Transverse colon (tissue), 4 donors: ENCODE measurements around the gene TMEM156. TPM values are rescaled to one million over a fixed set of nuclear protein-coding genes. Genes with fewer than 3 reads are reported as not detected.

Experiments
- DNase-seq: peaks from one replicate; pipeline ENCODE4 v3.0.0-alpha.2; 2019
- H3K27ac ChIP-seq, 4 donors: fragments of 200-600 bp; sonication (generic); 2 replicates each; pipeline ENCODE4 v1.5.1; 2016 to 2018; ENCODE audit warnings: inconsistent platforms in 4 of 4
- H3K27me3 ChIP-seq: fragments of 200-600 bp; sonication (generic); 2 replicates; pipeline ENCODE4 v1.5.1; 2017; ENCODE audit warnings: inconsistent platforms
- H3K36me3 ChIP-seq, 4 donors: fragments of 200-600 bp; sonication (generic); 2 replicates each; pipeline ENCODE4 v1.5.1; 2017 to 2019; ENCODE audit warnings: inconsistent platforms in 4 of 4
- H3K4me1 ChIP-seq, 4 donors: fragments of 200-600 bp; sonication (generic); 2 replicates each; pipeline ENCODE4 v1.5.1; 2017 to 2020; ENCODE audit warnings: inconsistent platforms in 4 of 4
- H3K4me3 ChIP-seq, 4 donors: fragments of 200-600 bp; sonication (generic); 1 replicate in 1 of 4; 2 replicates in 3 of 4; pipeline versions ENCODE4 v1.5.1 to v1.6.1; 2017 to 2019; ENCODE audit warnings: inconsistent platforms in 4 of 4
- H3K9me3 ChIP-seq, 2 donors: fragments of 200-600 bp; sonication (generic); 2 replicates each; pipeline ENCODE4 v1.5.1; 2017 to 2019; ENCODE audit warnings: inconsistent platforms in 2 of 2
- CTCF ChIP-seq, 5 experiments: fragments of 200-600 bp in 3 of 5; fragments of 450-650 bp in 2 of 5; sonication (generic) in 3 of 5; IDR thresholded peaks; 1 replicate in 2 of 5; 2 replicates in 3 of 5; pipeline ENCODE4 v1.5.1; 2016 to 2017; ENCODE audit warnings: antibody characterized with exemption in 5 of 5, inconsistent platforms in 3 of 5, mild to moderate bottlenecking in 2 of 5, moderate library complexity in 1 of 5
- EP300 ChIP-seq: sonication (generic); formaldehyde crosslinking; IDR thresholded peaks from one replicate; pipeline ENCODE4 v1.6.1; 2017; ENCODE audit warnings: antibody characterized with exemption, low read depth
- POLR2A ChIP-seq: fragments of 450-650 bp; IDR thresholded peaks from one replicate; pipeline ENCODE4 v1.6.1; 2016; ENCODE audit warnings: antibody characterized with exemption, mild to moderate bottlenecking, moderate library complexity
- POLR2AphosphoS5 ChIP-seq, 3 donors: sonication (generic); formaldehyde crosslinking; IDR thresholded peaks; one replicate each; pipeline ENCODE4 v1.6.1; 2016; ENCODE audit warnings: antibody characterized with exemption in 3 of 3
- WGBS, 2 donors: methylation state at CpG; one replicate each; pipeline ENCODE4 v1.1.5; 2018; ENCODE audit warnings: low coverage in 1 of 2; 5-methylcytosine and 5-hydroxymethylcytosine counted together
- in situ Hi-C, 4 donors: fragments of 200-750 bp; cut with MboI; loops; one replicate each; pipeline versions ENCODE4 v1.15.0 to v1.15.1; 2017; ENCODE audit warnings: low sequenced_read_pairs in 3 of 4, low pct_ligation_motif_present in 1 of 4, low pct_unique_long_range_greater_than_20kb in 1 of 4
- intact Hi-C: fragments of 100-400 bp; cut with DNase I; formaldehyde crosslinking; loops from one replicate; pipeline ENCODE4 v1.15.1; 2023; ENCODE audit warnings: low total_unique reads
- total RNA-seq, 4 donors: library from RNA; depleted of rRNA; stranded (reverse); fragments of >200 nt; gene quantifications; one replicate each; pipeline ENCODE4 v1.1.0, GENCODE V29; 2016

TMEM156 gene
- total RNA-seq, 4 donors from 2014 or later: 0.96 to 2.9 TPM; not detected in 2

- intact Hi-C loops (no loop called here), in situ Hi-C loops (no loop called here)
- H3K27ac ChIP-seq: no peak overlapping the region
- H3K36me3 ChIP-seq: no peaks in the 10 kb centered on the region
- WGBS, 2 donors: 94 to 98% methylated on average over 3 of the region's 3 CpGs
- H3K27me3 ChIP-seq: no peaks in the 10 kb centered on the region
- H3K9me3 ChIP-seq: no peaks in the 10 kb centered on the region
- no peak overlapping the region for H3K4me3 ChIP-seq
- peaks cover 0 to 4% (median 0%) of the 10 kb centered on the region in 4 donors for H3K4me1 ChIP-seq
- no peak for DNase-seq
- TF ChIP-seq EP300 (no peak), POLR2AphosphoS5 (IDR thresholded peaks at IDR 0.05) (no peak), POLR2A (no peak), CTCF (IDR thresholded peaks at IDR 0.05) (no peak)
These were observed 7.8 kb downstream of the TMEM156 start for GRCh38 chr4:39024311-39024865.

GRCh38 chr4:39023059-39023458, 9.2 kb downstream of the TMEM156 start:
- in situ Hi-C loops (no loop called here), intact Hi-C loops (no loop called here)
- 96% methylated on average over 1 of the region's 1 CpG; no CpG with 5 or more reads in 1 of the 2 donors for WGBS, 2 donors
- TF ChIP-seq EP300 (no peak), POLR2A (no peak), CTCF (IDR thresholded peaks at IDR 0.05) (no peak), POLR2AphosphoS5 (IDR thresholded peaks at IDR 0.05) (no peak)
- H3K36me3 ChIP-seq: no peaks in the 10 kb centered on the region
- DNase-seq: no peak
- H3K4me3 ChIP-seq: no peak overlapping the region
- H3K4me1 ChIP-seq: no peaks in the 10 kb centered on the region
- H3K27me3 ChIP-seq: no peaks in the 10 kb centered on the region
- H3K9me3 ChIP-seq: no peaks in the 10 kb centered on the region
- H3K27ac ChIP-seq: no peak overlapping the region

- Histone ChIP-seq H3K36me3 (no peaks in the 10 kb centered on the region), H3K4me1 (no peaks in the 10 kb centered on the region), H3K27ac (no peak overlapping the region), H3K9me3 (no peaks in the 10 kb centered on the region), H3K4me3 (no peak overlapping the region), H3K27me3 (no peaks in the 10 kb centered on the region)
- TF ChIP-seq POLR2AphosphoS5 (IDR thresholded peaks at IDR 0.05) (no peak), POLR2A (no peak), EP300 (no peak), CTCF (IDR thresholded peaks at IDR 0.05) (no peak)
- intact Hi-C loops: no loop called here
- no peak for DNase-seq
- WGBS, 2 donors: 77 to 92% methylated on average over 2 of the region's 2 CpGs
- in situ Hi-C loops: no loop called here
These were observed 10.0 kb downstream of the TMEM156 start for GRCh38 chr4:39022241-39022640.

GRCh38 chr4:39021631-39022030, 10.6 kb downstream of the TMEM156 start:
- intact Hi-C loops: no loop called here
- Histone ChIP-seq H3K27me3 (no peaks in the 10 kb centered on the region), H3K4me1 (no peaks in the 10 kb centered on the region), H3K36me3 (no peaks in the 10 kb centered on the region), H3K27ac (no peak overlapping the region), H3K4me3 (no peak overlapping the region), H3K9me3 (no peaks in the 10 kb centered on the region)
- DNase-seq: no peak
- no peak for TF ChIP-seq POLR2A
- TF ChIP-seq EP300: no peak
- TF ChIP-seq POLR2AphosphoS5 (IDR thresholded peaks at IDR 0.05): no peak
- TF ChIP-seq CTCF (IDR thresholded peaks at IDR 0.05): no peak
- in situ Hi-C loops: no loop called here
- 95 to 100% methylated on average over 3 of the region's 3 CpGs for WGBS, 2 donors
